Tibial nerve (tissue), 4 donors: ENCODE measurements around the gene C14orf180.

Experiments
- EP300 ChIP-seq, 2 donors: sonication (generic); formaldehyde crosslinking; IDR thresholded peaks; one replicate each; pipeline ENCODE4 v1.6.1; 2017; ENCODE audit warnings: antibody characterized with exemption in 2 of 2, mild to moderate bottlenecking in 1 of 2
- POLR2A ChIP-seq, 2 donors: fragments of 450-650 bp; IDR thresholded peaks; one replicate each; pipeline ENCODE4 v1.6.1; 2017; ENCODE audit warnings: antibody characterized with exemption in 2 of 2, mild to moderate bottlenecking in 2 of 2, moderate library complexity in 2 of 2
- TF ChIP-seq, protein P1 (sequence below), 5 experiments: fragments of 200-600 bp in 3 of 5; fragments of 450-650 bp in 2 of 5; sonication (generic) in 3 of 5; IDR thresholded peaks; one replicate each; pipeline ENCODE4 v1.5.1; 2016 to 2019; ENCODE audit warnings: antibody characterized with exemption in 5 of 5, mild to moderate bottlenecking in 3 of 5, moderate library complexity in 2 of 5

DNA sequence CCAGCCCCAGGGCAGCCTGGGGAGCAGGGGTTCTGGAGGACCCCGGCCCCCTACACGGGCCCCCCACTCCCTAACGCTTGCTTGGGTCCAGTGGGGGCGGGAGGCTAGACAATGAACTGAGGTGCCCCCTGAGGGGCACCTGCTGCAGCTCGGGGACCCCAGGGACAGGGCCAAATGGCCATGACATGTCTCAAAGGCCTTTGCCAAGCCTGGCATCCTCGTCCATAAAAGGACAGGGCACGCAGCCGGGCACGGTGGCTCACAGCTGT is 11.7 kb upstream of the C14orf180 start:
- TF ChIP-seq, protein P1, sequence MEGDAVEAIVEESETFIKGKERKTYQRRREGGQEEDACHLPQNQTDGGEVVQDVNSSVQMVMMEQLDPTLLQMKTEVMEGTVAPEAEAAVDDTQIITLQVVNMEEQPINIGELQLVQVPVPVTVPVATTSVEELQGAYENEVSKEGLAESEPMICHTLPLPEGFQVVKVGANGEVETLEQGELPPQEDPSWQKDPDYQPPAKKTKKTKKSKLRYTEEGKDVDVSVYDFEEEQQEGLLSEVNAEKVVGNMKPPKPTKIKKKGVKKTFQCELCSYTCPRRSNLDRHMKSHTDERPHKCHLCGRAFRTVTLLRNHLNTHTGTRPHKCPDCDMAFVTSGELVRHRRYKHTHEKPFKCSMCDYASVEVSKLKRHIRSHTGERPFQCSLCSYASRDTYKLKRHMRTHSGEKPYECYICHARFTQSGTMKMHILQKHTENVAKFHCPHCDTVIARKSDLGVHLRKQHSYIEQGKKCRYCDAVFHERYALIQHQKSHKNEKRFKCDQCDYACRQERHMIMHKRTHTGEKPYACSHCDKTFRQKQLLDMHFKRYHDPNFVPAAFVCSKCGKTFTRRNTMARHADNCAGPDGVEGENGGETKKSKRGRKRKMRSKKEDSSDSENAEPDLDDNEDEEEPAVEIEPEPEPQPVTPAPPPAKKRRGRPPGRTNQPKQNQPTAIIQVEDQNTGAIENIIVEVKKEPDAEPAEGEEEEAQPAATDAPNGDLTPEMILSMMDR (IDR thresholded peaks at IDR 0.05), result no peak
- no peak for TF ChIP-seq POLR2A (IDR thresholded peaks at IDR 0.05)
- TF ChIP-seq EP300 (IDR thresholded peaks at IDR 0.05), result no peak
